Occipital lobe (tissue), 2 donors: ENCODE data around the gene MC1R. TPM values are rescaled to one million over a fixed set of nuclear protein-coding genes. Genes with fewer than 3 reads are reported as not detected.
"Not testable (repeated sequence)": the region's sequence is repeated elsewhere in the genome, so short reads cannot be mapped to it uniquely, and the experiment has no call there.

Experiments
- DNase-seq: peaks from one replicate; lab custom pipeline; 2025; lab: John Stamatoyannopoulos, UW
- total RNA-seq: library from RNA; depleted of rRNA; stranded (reverse); fragments of >200 nt; gene quantifications from one replicate; pipeline ENCODE4 v1.2.3, GENCODE V29; 2014

MC1R gene
- total RNA-seq, 1 donor from 2014 or later = 3.3 TPM

GRCh38 chr16:89958068-89958467 lies 39.4 kb downstream of the MC1R start:
- DNase-seq = no peak

DNA sequence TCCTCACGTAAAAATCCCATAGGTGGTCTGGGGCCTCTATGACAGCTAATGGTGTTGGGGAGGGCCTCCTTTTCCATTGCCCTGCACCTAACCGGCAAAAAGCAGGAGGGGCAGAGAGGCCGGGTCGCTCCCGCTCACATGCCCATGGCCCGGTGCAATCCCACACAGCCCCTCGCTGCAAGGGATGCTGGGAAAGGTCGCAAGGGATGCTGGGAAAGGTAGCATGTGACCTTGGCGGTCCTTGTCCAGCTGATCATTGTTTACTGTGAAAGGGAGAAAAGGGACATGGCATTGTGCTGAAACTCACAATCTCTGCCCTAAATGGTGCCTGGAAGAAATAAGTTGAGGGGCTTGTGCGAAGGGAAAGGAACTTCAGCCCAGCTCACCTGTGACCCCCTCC lies 39.9 kb downstream of the MC1R start:
- no peak for DNase-seq

GRCh38 chr16:89960966-89961365 lies 42.3 kb downstream of the MC1R start:
- DNase-seq = no peak

- no peak for DNase-seq
Observed at GRCh38 chr16:89961920-89962319, 43.3 kb downstream of the MC1R start.

- no peak for DNase-seq
Observed at GRCh38 chr16:89962754-89963498, 44.3 kb downstream of the MC1R start.

- DNase-seq = no peak
Observed at GRCh38 chr16:89964201-89964600, 45.5 kb downstream of the MC1R start.

DNA sequence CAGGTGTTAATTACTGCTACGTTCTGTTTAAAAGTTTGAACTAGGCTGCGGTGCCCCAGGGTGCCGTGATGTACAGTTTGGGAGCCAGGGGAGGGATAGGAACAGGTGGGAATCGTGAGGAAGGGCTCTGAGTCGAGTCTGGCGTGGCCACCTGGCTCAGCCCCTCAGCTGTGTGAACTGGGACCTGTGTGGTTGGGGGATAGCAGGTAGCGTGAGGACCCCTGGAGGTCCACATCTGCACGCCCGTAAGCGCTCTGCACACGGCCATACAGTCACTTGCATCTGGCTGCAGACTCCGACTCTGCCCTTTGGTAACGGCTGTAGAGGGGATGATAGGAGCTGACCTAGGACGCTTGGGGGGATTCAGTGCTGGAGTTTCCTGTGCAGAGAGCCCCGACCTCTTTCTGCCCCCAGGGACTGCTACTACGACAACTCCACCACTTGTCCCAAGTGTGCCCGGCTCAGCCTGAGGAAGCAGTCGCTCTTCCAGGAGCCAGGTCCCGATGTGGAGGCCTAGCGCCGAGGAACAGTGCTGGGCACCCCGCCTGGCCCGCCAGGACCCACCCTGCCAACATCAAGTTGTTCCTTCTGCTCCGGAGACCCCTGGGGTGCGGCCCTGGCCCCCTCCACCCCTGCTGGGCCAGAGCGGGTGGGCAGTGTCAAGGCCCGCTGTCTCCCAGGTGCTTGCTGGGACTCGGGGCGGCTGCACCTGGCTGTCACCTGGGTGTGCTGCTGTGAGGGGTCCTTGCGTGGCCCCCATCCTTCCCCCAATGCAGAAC lies 47.0 kb downstream of the MC1R start:
- no peak for DNase-seq

DNA sequence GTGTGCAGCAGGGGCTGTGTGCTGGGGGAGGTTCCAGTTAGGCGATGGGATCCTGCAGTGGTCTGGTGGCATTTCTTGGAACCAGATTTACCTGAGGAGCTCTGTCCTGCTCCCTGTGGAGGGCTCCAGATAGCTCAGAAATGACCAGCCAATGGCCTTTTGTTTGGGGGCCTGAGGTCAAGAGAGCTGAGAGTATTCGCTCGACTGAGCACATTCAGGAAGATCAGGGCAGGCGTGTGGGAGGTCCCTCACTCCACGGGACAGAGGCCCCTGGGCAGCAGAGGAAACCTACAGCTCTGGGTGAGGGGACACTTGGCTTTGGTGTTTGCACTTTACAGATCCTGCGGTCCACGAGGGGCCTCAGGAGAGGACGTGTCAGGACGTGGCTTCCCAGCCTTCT lies 48.1 kb downstream of the MC1R start:
- DNase-seq = no peak

DNA sequence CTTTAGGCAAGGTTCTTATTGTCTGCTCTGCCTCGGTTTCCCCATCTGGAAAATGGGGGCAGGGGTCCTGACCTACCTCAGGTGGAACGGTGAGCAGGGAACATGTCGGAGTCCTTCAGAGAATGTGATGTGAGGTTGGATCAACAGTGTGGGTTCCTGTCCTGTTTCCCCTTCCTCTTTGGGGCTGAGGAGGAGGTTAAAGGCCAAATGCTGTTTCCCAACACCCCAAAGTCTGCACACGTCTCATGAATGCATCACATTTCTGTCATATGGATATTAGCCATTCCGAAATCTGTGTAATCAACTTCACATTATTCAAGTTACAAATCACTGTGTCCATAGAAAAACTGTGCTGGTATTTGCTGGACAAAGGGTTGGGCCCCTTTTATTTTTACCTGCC lies 48.8 kb downstream of the MC1R start:
- not testable (repeated sequence) for DNase-seq

- DNase-seq = not testable (repeated sequence)
Observed at GRCh38 chr16:89968074-89968473, 49.4 kb downstream of the MC1R start.

DNA sequence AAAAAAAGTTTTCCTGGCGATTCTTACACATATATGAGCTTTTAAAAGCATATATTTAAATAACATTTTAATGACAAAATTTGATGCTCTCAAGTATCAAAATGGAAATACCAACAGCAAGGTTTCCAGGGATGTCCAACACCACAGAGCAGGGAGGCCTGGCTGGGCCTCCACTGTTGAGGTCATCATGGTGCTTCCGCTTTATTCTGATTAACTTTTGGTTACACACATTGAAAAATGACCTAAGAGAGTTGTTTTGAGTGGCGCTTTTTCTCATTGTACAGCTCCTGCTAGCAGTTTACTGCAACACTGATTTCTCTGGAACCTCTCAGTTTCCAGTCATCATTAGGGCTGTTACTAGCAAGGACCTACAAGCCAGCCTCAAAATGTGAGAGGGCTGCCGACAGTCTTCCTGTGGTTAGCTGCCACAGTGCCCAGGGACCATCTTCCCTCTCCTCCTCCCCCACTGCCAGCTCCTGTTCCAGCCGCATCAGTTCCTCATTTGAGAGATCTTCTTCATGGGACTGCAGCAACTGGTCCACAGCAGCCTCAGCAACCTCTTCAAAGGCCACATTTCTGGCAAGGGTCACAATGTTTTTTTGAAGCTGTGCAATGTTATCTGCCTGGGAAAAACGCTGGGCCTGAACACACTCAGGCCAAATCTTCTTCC lies 51.2 kb downstream of the MC1R start:
- no peak for DNase-seq

Other genes with a start within 250 kb of the MC1R start
- gene CDK10, start 232.2 kb upstream of the MC1R start, total RNA-seq = 22.9 TPM
- gene SPATA2L, start 217.2 kb upstream of the MC1R start, total RNA-seq = 12.5 TPM
- 9.7 TPM for gene VPS9D1, start 198.0 kb upstream of the MC1R start, total RNA-seq
- gene ZNF276, start 197.3 kb upstream of the MC1R start, total RNA-seq = 14.2 TPM
- 10.8 TPM for gene FANCA, start 102.2 kb upstream of the MC1R start, total RNA-seq
- gene SPIRE2, start 90.4 kb upstream of the MC1R start, total RNA-seq = 17.0 TPM
- 136 TPM for gene TCF25, start 45.3 kb upstream of the MC1R start, total RNA-seq
- gene TUBB3, start 4.5 kb downstream of the MC1R start, total RNA-seq = 2,684 TPM
- gene DEF8, start 29.9 kb downstream of the MC1R start, total RNA-seq = 62.9 TPM
- 12.3 TPM for gene DBNDD1, start 100.6 kb downstream of the MC1R start, total RNA-seq
- gene PRDM7, start 158.5 kb downstream of the MC1R start, total RNA-seq = not detected